Stimulated activated CD8-positive, alpha-beta memory T cell treated with anti-CD3 and anti-CD28 coated beads, Interleukin-15, amount 100 ng/mL, for 4 hours (primary cell): ENCODE data around the gene RAC2.
"Not testable (repeated sequence)": the region's sequence is repeated elsewhere in the genome, so short reads cannot be mapped to it uniquely, and the experiment has no call there.

Experiments
- DNase-seq, 2 donors: peaks; one replicate each; pipeline ENCODE4 v3.0.0-alpha.2; 2020; ENCODE audit warnings: low read depth in 2 of 2

The RAC2 gene

GRCh38 chr22:37234736-37235711, 9.0 kb downstream of the RAC2 start:
- DNase-seq: no peak

GRCh38 chr22:37233751-37234631, 10.1 kb downstream of the RAC2 start:
- DNase-seq: no peak

- not testable (repeated sequence) for DNase-seq
These were observed 10.7 kb downstream of the RAC2 start for GRCh38 chr22:37233371-37233750.

GRCh38 chr22:37232140-37232998, 11.7 kb downstream of the RAC2 start:
- DNase-seq: no peak

GRCh38 chr22:37231406-37232139, 12.5 kb downstream of the RAC2 start:
- DNase-seq: peak in 1 of 2 donors; percentile 76

- peak in 1 of 2 donors; percentile 73 for DNase-seq
These were observed 13.2 kb downstream of the RAC2 start for GRCh38 chr22:37230673-37231405.

GRCh38 chr22:37229805-37230672, 14.0 kb downstream of the RAC2 start:
- DNase-seq: peak; percentile 76 to 89

- no peak for DNase-seq
These were observed 14.9 kb downstream of the RAC2 start for GRCh38 chr22:37229012-37229804.

GRCh38 chr22:37228106-37229011, 15.7 kb downstream of the RAC2 start:
- DNase-seq: no peak

GRCh38 chr22:37226514-37226913, 17.6 kb downstream of the RAC2 start:
- DNase-seq: no peak

- DNase-seq: no peak
These were observed 18.0 kb downstream of the RAC2 start for GRCh38 chr22:37226087-37226486.

- DNase-seq: no peak
These were observed 18.6 kb downstream of the RAC2 start for GRCh38 chr22:37225481-37225880.

GRCh38 chr22:37224757-37225420, 19.2 kb downstream of the RAC2 start:
- no peak for DNase-seq

GRCh38 chr22:37223965-37224551, 20.0 kb downstream of the RAC2 start:
- no peak for DNase-seq

GRCh38 chr22:37222440-37222971, 21.6 kb downstream of the RAC2 start:
- DNase-seq: no peak
